H1 (cell line): ENCODE results near the gene THPO. TPM values are rescaled to one million over a fixed set of nuclear protein-coding genes. Genes with fewer than 3 reads are reported as not detected.

Source experiments
- CTCF ChIA-PET: fragments of 300-600 bp; sonication (Branson Sonifier 250); formaldehyde crosslinking; loops from one replicate; lab custom pipeline; 2021; ENCODE audit not compliant: partially characterized antibody; lab: Charles Lee
- POLR2A ChIA-PET: fragments of 300-600 bp; sonication (Branson Sonifier 250); formaldehyde crosslinking; loops from one replicate; lab custom pipeline; 2021; ENCODE audit warnings: inconsistent platforms; ENCODE audit not compliant: partially characterized antibody; lab: Charles Lee
- DNase-seq, 2 experiments: peaks; one replicate each; pipeline versions ENCODE4 v3.0.0 to v3.0.0-alpha.2; 2010 to 2022; ENCODE audit warnings: low spot score in 2 of 2, low read depth in 1 of 2, mixed read lengths in 1 of 2
- FAIRE-seq: peaks from 2 replicates; lab custom pipeline; 2011; peaks lifted over from hg19 to GRCh38; lab: Jason Lieb, UNC
- H2AFZ ChIP-seq: 2 replicates; pipeline ENCODE4 v1.8.1; 2012; ENCODE audit warnings: low read length, inconsistent platforms
- H2AK5ac ChIP-seq: 2 replicates; pipeline ENCODE4 v1.6.1; 2013; ENCODE audit warnings: low read depth, low read length
- H2BK120ac ChIP-seq: replicated peaks from 2 replicates; pipeline ENCODE3; 2013; ENCODE audit warnings: low read depth, low read length, inconsistent platforms
- H2BK12ac ChIP-seq: 2 replicates; pipeline ENCODE4 v1.6.1; 2013; ENCODE audit warnings: low read depth, low read length
- H2BK15ac ChIP-seq: 2 replicates; pipeline ENCODE4 v1.6.1; 2013; ENCODE audit warnings: low read length
- H2BK20ac ChIP-seq: 2 replicates; pipeline ENCODE4 v1.6.1; 2013; ENCODE audit warnings: low read length
- H2BK5ac ChIP-seq: 2 replicates; pipeline ENCODE4 v1.6.1; 2013; ENCODE audit warnings: low read depth, low read length
- H3K14ac ChIP-seq: 2 replicates; pipeline ENCODE4 v1.6.1; 2013; ENCODE audit warnings: inconsistent platforms; ENCODE audit not compliant: insufficient read length
- H3K18ac ChIP-seq: 2 replicates; pipeline ENCODE4 v1.6.1; 2013; ENCODE audit warnings: low read length; ENCODE audit errors: extremely low read depth
- H3K23ac ChIP-seq: 2 replicates; pipeline ENCODE4 v1.6.1; 2013; ENCODE audit warnings: inconsistent platforms; ENCODE audit not compliant: insufficient read length
- H3K23me2 ChIP-seq: 2 replicates; pipeline ENCODE4 v1.6.1; 2013; ENCODE audit warnings: low read depth, low read length
- H3K27ac ChIP-seq: 2 replicates; pipeline ENCODE4 v1.6.1; 2011; ENCODE audit warnings: low read depth, low read length, inconsistent platforms
- H3K27me3 ChIP-seq, 4 experiments: replicated peaks in 1 of 4; 1 replicate in 1 of 4; 2 replicates in 3 of 4; pipeline versions ENCODE4 v1.6.1 to v1.8.1; 2011 to 2013; ENCODE audit warnings: low read length in 3 of 4, mild to moderate bottlenecking in 3 of 4, inconsistent platforms in 2 of 4, mixed read lengths in 2 of 4, moderate library complexity in 1 of 4; ENCODE audit not compliant: control insufficient read depth in 3 of 4, insufficient read depth in 3 of 4; ENCODE audit errors: extremely low read depth in 1 of 4
- H3K36me3 ChIP-seq, 4 experiments: 2 replicates each; pipeline versions ENCODE4 v1.6.1 to v1.8.1; 2011 to 2013; ENCODE audit warnings: mild to moderate bottlenecking in 4 of 4, low read length in 3 of 4, moderate library complexity in 2 of 4, control low read depth in 1 of 4, inconsistent platforms in 1 of 4; ENCODE audit not compliant: insufficient read depth in 4 of 4, control insufficient read depth in 2 of 4
- H3K4ac ChIP-seq: replicated peaks from 2 replicates; pipeline ENCODE3; 2013; ENCODE audit warnings: low read length, low read depth, mixed read lengths, inconsistent platforms; ENCODE audit not compliant: insufficient read length
- H3K4me1 ChIP-seq, 4 experiments: replicated peaks in 1 of 4; 1 replicate in 1 of 4; 2 replicates in 3 of 4; pipeline versions ENCODE4 v1.6.1 to v1.8.1; 2011 to 2013; ENCODE audit warnings: low read length in 3 of 4, inconsistent platforms in 2 of 4, mixed read lengths in 1 of 4; ENCODE audit not compliant: insufficient read depth in 4 of 4, control insufficient read depth in 3 of 4
- H3K4me2 ChIP-seq, 2 experiments: 2 replicates each; pipeline versions ENCODE4 v1.6.1 to v1.8.1; 2011 to 2013; ENCODE audit warnings: low read depth in 2 of 2, low read length in 2 of 2, control low read depth in 1 of 2, inconsistent platforms in 1 of 2, mild to moderate bottlenecking in 1 of 2; ENCODE audit not compliant: insufficient read depth in 1 of 2
- H3K4me3 ChIP-seq, 4 experiments: fragments of 200-600, 300-600 bp in 1 of 4; sonication (generic), shearing (Covaris generic), sonication (Bioruptor Twin) in 1 of 4; 2 replicates each; pipeline versions ENCODE4 v1.5.1 to v1.8.1; 2011 to 2016; ENCODE audit warnings: low read length in 4 of 4, low read depth in 3 of 4, control low read depth in 2 of 4, inconsistent platforms in 2 of 4, mild to moderate bottlenecking in 2 of 4, mixed read lengths in 1 of 4, moderate library complexity in 1 of 4; ENCODE audit not compliant: insufficient read depth in 2 of 4; ENCODE audit errors: extremely low read depth in 1 of 4
- H3K56ac ChIP-seq: replicated peaks from 2 replicates; pipeline ENCODE3; 2013; ENCODE audit warnings: low read depth, mild to moderate bottlenecking, mixed read lengths, low read length, inconsistent platforms; ENCODE audit not compliant: insufficient read length
- H3K79me1 ChIP-seq: 2 replicates; pipeline ENCODE4 v1.6.1; 2013; ENCODE audit warnings: low read depth, low read length, control low read depth
- H3K79me2 ChIP-seq, 2 experiments: 2 replicates each; pipeline versions ENCODE4 v1.6.1 to v1.8.1; 2012 to 2013; ENCODE audit warnings: low read length in 2 of 2, mild to moderate bottlenecking in 2 of 2, inconsistent platforms in 1 of 2; ENCODE audit not compliant: insufficient read depth in 2 of 2, control insufficient read depth in 1 of 2
- H3K9ac ChIP-seq, 4 experiments: replicated peaks in 1 of 4; 1 replicate in 1 of 4; 2 replicates in 3 of 4; pipeline versions ENCODE4 v1.6.1 to v1.8.1; 2011 to 2013; ENCODE audit warnings: low read depth in 3 of 4, low read length in 3 of 4, control low read depth in 2 of 4, mild to moderate bottlenecking in 2 of 4, moderate library complexity in 2 of 4, inconsistent platforms in 1 of 4; ENCODE audit errors: extremely low read depth in 1 of 4
- H3K9me3 ChIP-seq, 2 experiments: 2 replicates each; pipeline versions ENCODE4 v1.6.1 to v1.8.1; 2012 to 2013; ENCODE audit warnings: mild to moderate bottlenecking in 2 of 2, moderate library complexity in 2 of 2, control low read depth in 1 of 2, inconsistent platforms in 1 of 2, low read depth in 1 of 2, low read length in 1 of 2, mixed read lengths in 1 of 2; ENCODE audit not compliant: insufficient read depth in 2 of 2
- H4K20me1 ChIP-seq, 2 experiments: replicated peaks in 1 of 2; 2 replicates each; pipeline versions ENCODE3 to v1.8.1; 2011 to 2013; ENCODE audit warnings: inconsistent platforms in 2 of 2, low read length in 2 of 2, mild to moderate bottlenecking in 1 of 2; ENCODE audit not compliant: insufficient read depth in 2 of 2, control insufficient read depth in 1 of 2
- H4K5ac ChIP-seq: 2 replicates; pipeline ENCODE4 v1.6.1; 2013; ENCODE audit warnings: low read length, low read depth, mixed read lengths, inconsistent platforms; ENCODE audit not compliant: insufficient read length
- H4K8ac ChIP-seq: 2 replicates; pipeline ENCODE4 v1.8.0; 2013; ENCODE audit warnings: mild to moderate bottlenecking, moderate library complexity, low read length, inconsistent platforms; ENCODE audit not compliant: insufficient read depth; ENCODE audit errors: extremely low read depth
- H4K91ac ChIP-seq: replicated peaks from 2 replicates; pipeline ENCODE3; 2013; ENCODE audit warnings: low read length, mixed read lengths, inconsistent platforms; ENCODE audit not compliant: insufficient read length
- BACH1 ChIP-seq: IDR thresholded peaks from 2 replicates; pipeline ENCODE4 v1.6.1; 2012; ENCODE audit warnings: low read length, improper control_type of control experiment
- CHD1 ChIP-seq: IDR thresholded peaks from 2 replicates; pipeline ENCODE4 v1.6.1; 2012; ENCODE audit warnings: low read depth, low read length, improper control_type of control experiment
- CTCF ChIP-seq, 3 experiments: IDR thresholded peaks; 1 replicate in 2 of 3; 2 replicates in 1 of 3; pipeline versions ENCODE4 v1.5.1 to v1.6.1; 2011; ENCODE audit warnings: low read length in 3 of 3, mild to moderate bottlenecking in 3 of 3, inconsistent platforms in 2 of 3, low read depth in 1 of 3, moderate library complexity in 1 of 3; ENCODE audit not compliant: insufficient read depth in 1 of 3; ENCODE audit errors: control extremely low read depth in 1 of 3
- KDM4A ChIP-seq: IDR thresholded peaks from one replicate; pipeline ENCODE4 v1.7.1; 2012; ENCODE audit warnings: low read depth, mild to moderate bottlenecking, moderate library complexity, low read length, inconsistent platforms; ENCODE audit not compliant: severe bottlenecking
- SUZ12 ChIP-seq: fragments of 200-600 bp; sonication (generic); IDR thresholded peaks from 2 replicates; pipeline ENCODE4 v1.6.1; 2012; ENCODE audit warnings: mild to moderate bottlenecking, inconsistent platforms, low read length, moderate library complexity, mixed read lengths
- TAF1 ChIP-seq: IDR thresholded peaks from 2 replicates; pipeline ENCODE4 v1.6.1; 2011; ENCODE audit warnings: mild to moderate bottlenecking, low read depth, low read length
- TBP ChIP-seq: IDR thresholded peaks from 2 replicates; pipeline ENCODE4 v1.6.1; 2011; ENCODE audit warnings: low read depth, low read length, improper control_type of control experiment
- ZNF274 ChIP-seq: IDR thresholded peaks from 2 replicates; pipeline ENCODE4 v1.7.0; 2012; ENCODE audit warnings: low read length, borderline replicate concordance; ENCODE audit errors: extremely low read depth
- WGBS, 2 experiments: shearing (Covaris generic) in 1 of 2; methylation state at CpG; one replicate each; pipeline versions ENCODE4 v1.1.6 to v1.1.7; 2013 to 2015; ENCODE audit warnings: low lambda C conversion rate in 2 of 2, mixed read lengths in 2 of 2, inconsistent platforms in 1 of 2, low coverage in 1 of 2, missing lambda C conversion rate in 1 of 2; ENCODE audit not compliant: insufficient replicate concordance in 2 of 2, insufficient coverage in 1 of 2, insufficient read length in 1 of 2; ENCODE audit errors: extremely low coverage in 1 of 2, missing lambda C conversion rate in 1 of 2; 5-methylcytosine and 5-hydroxymethylcytosine counted together
- polyA plus RNA-seq, 7 experiments: library from polyadenylated mRNA; depleted of rRNA in 3 of 7; stranded (reverse) in 5 of 7; unstranded in 2 of 7; fragments of >200 nt in 5 of 7; fragments of 200-250 nt in 2 of 7; gene quantifications; 1 replicate in 5 of 7; 2 replicates in 1 of 7; 4 replicates in 1 of 7; pipeline versions ENCODE4 v1.2.1 to v1.2.3, GENCODE V29; 2011 to 2013; ENCODE audit warnings: missing spikeins in 2 of 7, mixed read lengths in 2 of 7
- total RNA-seq: library from RNA; stranded (reverse); fragmentation: NEBNext Ultra II Directional; extraction: Animal tissue kit (Norgen Biotek cat#: 25700); gene quantifications from 2 replicates; pipeline ENCODE4 v1.2.1, GENCODE V29; 2021

The THPO gene
- total and polyA plus RNA-seq, 2 of the 8 experiments (the other 6 are each of a cell fraction or from before 2014, with no cell fraction given) = 0.82 to 1.2 TPM

GRCh38 chr3:184417619-184418327 is 39.8 kb upstream of the THPO start:
- H2BK120ac ChIP-seq = no peak overlapping the region
- H3K27me3 ChIP-seq = no peaks in the 10 kb centered on the region
- no peak overlapping the region for H3K27ac ChIP-seq
- H3K23ac ChIP-seq = no peak overlapping the region
- no peak overlapping the region for H2AK5ac ChIP-seq
- H3K23me2 ChIP-seq = peaks cover 7% of the 10 kb centered on the region; the same call in 1 of the 2 replicates
- no peak overlapping the region for H2BK5ac ChIP-seq
- no peak overlapping the region for H3K14ac ChIP-seq
- no peak overlapping the region for H2AFZ ChIP-seq
- no peak for FAIRE-seq
- H3K56ac ChIP-seq = no peak overlapping the region
- H4K8ac ChIP-seq = no peak overlapping the region; the same call in 1 of the 2 replicates
- H3K4me1 ChIP-seq = peaks cover 0 to 5% (median 4%) of the 10 kb centered on the region in 4 experiments; a peak in 2 of 7 replicates
- no peak overlapping the region for H3K4me3 ChIP-seq
- DNase-seq = peak; percentile 19 to 84
- ChIA-PET POLR2A (no interaction called here), CTCF (interaction anchor here (0.5 to 9.4 kb wide), 24 partner anchors 9 to 403 kb away, joined by 3 to 83 read pairs (median 4); no protein-coding TSS in a partner anchor)
- H2BK12ac ChIP-seq = no peak overlapping the region
- H3K4me2 ChIP-seq = no peak overlapping the region
- no peak overlapping the region for H2BK15ac ChIP-seq
- no peak overlapping the region for H4K5ac ChIP-seq
- no peaks in the 10 kb centered on the region for H3K79me1 ChIP-seq
- H2BK20ac ChIP-seq = no peak overlapping the region
- 36% methylated on average over 10 of the region's 14 CpGs; no CpG with 5 or more reads in 1 of the 2 experiments for WGBS, 2 experiments
- H3K18ac ChIP-seq = no peak overlapping the region
- no peaks in the 10 kb centered on the region; a peak in 1 of 4 replicates for H3K9me3 ChIP-seq
- no peaks in the 10 kb centered on the region for H3K79me2 ChIP-seq
- no peak overlapping the region for H3K9ac ChIP-seq
- no peak overlapping the region for H4K91ac ChIP-seq
- H3K4ac ChIP-seq = no peak overlapping the region
- peaks cover 0 to 2% of the 10 kb centered on the region in 2 experiments for H4K20me1 ChIP-seq
- H3K36me3 ChIP-seq = no peaks in the 10 kb centered on the region
- TF ChIP-seq TAF1 (no peak), CTCF (IDR thresholded peaks at IDR 0.05; ENCODE audit: control extremely low read depth in 1 of 3, insufficient read depth in 1 of 3, low read depth in 1 of 3, low read length in 3 of 3) (peak; percentile 93 to 97 (median 96)), KDM4A (no peak), BACH1 (peak; percentile 57), ZNF274 (no peak), CHD1 (no peak), SUZ12 (no peak), TBP (no peak)
